NOMO-1 treated with dmso at 0.1 percent for 144 hours (cell line): ENCODE data around the gene SALL3.

Source experiments
- DNase-seq: peaks from one replicate; lab custom pipeline; 2025; ENCODE audit not compliant: unreplicated experiment; lab: John Stamatoyannopoulos, UW

The SALL3 gene

DNA sequence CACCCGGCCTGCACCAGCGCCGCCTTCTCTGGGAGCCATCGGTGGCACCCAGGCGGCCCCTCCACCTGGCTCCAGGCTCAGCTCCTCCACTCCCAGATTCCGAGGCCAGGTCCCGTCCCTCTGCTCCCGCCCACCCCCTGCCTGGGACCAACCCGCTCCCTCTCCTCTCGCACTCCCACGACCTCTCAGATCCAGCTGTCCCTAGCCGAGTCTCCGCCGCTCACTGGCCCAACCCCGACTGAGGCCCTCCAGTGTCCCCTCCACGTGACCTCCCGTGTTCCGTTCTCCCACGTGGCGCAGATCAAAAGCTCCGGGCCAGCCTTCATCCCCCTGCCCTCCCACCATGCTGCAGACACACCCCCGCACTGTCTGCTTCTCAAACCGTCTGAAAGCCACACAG lies 14.4 kb upstream of the SALL3 start:
- DNase-seq, result no peak

DNA sequence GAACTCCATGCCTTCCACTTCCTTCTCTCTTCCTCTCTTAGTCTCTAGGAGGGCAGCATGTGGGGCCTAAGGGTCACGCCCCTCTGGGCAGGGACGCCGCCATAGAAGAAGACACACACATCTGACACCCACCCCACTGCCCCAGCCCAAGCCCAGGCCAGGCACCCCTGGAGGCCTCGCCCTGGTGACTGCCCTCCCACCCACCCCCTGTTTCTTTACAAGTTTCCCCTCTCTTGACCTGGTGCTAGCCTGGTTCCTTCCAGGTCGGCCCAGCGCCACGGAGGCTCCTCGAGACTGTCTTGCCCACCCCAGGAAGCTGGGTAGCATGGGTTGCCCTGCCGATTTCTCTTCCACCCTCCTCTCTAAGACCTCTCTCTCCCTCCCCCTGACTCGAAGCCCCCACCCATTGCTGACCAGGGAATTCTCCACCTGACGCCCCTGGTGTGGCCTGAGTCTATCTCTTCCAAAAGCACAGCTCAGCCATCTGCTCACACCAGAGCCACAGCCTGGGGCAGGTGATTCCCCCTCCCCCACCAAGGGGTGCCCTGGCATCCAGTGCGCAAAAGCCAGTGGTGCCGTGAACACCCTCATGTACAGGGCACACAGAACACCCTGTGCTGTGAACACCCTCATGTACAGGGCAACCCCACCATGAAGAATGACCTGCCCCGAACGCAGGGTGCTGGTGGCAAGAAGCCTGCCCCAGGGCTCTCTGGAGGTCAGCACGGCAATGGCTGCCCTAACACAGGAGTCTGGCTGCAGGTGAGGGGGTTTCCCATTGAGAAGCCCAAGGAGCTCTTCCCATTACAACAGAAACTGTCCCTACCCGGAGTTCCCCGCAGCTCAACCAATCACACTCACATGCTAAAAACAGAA lies 13.5 kb upstream of the SALL3 start:
- no peak for DNase-seq

DNA sequence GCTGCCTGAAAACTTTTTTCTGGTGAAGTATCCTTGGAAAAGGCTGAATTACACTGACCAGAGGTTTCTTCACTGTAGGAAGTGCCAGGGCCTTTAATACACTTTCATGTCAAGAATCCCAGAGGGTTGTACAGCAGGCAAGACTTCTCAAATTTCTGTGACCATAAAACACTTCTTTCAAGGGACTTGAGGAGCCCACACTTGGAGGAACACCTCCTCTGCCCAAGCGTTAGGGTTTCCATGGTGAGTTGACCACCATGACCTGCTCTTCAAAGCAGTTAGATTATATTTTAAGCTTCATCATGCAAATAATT lies 12.9 kb upstream of the SALL3 start:
- no peak for DNase-seq

DNA sequence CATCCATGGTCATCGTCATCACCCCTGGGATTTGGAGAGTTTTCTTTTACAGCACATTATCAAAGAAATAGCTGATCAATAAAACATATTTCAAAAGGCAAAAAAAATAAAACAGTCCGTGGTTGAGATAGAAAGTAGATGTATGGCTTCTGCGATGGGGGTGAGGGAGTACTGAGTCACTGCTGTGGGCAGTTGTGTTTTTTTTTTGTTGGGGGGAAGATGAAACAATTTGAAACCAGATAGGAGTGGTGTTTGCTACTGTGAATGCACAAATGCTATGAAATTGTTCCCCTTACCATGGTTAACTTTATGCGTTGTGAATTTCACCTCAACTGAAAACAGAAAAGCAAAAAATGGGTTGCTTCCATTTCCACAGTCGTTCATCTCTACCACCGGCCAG lies 11.9 kb upstream of the SALL3 start:
- no peak for DNase-seq

DNA sequence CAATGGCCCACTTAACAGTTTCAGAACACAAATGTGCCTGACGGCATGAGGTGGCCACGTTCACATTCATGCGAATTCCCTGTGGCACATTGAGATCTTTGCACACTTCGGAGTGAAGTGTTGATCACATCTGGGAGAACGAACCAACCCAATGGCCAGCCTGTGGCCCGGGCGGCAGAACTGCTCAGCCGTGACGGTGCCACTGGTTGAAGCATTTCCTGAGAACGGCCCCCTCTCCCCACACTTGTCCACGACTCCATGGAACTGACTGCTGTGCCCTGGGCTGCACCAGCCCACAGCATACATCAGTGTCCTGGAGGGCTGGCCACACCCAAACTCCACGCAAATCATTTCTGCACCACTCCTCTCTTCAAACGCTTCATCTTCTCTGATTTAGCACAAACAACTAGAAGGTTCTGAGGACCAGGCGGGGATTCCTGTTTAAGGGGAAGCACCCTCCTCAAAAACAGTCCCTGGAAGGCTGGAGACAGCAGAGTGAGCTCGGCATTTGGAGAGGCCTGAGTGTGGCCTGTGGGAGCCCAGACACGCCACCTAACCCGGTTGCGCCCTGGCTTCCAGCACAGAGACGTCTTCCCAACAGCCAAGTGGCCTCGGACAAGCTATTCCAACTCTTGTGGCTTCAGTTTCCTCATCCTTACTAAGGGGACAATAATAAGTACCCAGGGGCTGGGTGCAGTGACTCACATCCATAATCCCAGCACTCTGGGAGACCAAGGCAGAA lies 9.9 kb upstream of the SALL3 start:
- DNase-seq, result no peak

DNA sequence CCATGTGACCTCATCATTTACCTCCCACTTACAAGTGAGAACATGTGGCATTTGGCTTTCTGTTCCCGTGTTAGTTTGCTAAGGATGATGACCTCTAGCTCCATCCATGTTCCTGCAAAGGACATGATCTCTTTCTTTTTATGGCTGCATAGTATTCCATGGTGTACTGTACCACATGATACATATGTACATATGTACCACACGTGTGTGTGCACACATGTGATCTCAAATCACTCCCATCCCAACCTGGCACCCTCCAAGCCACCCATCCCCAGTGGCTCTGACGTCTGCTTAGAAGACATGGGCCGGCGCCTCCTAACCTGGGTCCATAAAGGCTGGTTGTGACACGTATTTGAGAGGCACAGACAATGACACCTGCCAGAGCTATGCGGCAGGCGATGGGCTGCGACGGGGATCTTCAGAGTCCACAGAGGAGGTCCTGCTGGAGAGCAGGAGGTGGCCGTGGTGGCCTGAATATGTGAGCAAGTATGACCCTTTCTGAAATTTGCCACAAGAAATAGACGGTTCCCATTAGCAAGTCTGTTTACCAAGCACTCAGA lies 8.8 kb upstream of the SALL3 start:
- DNase-seq, result no peak

DNA sequence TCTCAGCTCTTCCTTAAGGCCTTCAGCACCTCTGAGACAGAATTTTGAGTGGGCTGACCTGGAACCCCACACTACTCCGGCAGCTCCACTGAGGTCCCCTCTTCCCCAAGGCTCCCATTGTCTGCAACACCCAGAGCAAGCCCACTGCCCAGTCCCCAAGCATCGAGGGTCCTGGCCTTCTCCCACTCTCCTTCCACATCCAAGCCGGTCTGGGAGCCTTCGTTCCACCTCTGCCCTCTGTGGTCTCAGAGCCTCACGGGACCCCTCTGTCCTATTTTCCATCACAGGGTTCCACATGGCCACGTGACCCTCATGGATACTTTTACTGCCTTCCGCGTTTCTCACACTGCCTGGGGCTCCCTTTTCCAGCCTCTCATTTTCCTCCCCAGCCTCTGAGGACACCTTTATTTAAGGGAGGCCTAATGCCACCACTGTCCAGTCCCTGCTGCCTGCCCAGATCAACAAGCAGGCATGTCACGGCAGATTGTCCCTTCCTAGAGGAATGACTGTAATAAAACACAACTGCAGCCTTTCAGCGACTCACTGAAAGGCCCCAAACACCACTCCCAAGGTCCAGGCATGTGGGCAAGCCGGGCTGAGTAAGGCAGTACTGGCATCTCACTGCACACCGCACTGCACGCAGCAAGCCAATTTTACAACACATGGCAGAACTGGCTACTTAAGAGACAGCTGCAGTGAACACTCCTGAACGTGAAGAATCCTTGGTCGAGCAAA lies 7.9 kb upstream of the SALL3 start:
- no peak for DNase-seq

DNA sequence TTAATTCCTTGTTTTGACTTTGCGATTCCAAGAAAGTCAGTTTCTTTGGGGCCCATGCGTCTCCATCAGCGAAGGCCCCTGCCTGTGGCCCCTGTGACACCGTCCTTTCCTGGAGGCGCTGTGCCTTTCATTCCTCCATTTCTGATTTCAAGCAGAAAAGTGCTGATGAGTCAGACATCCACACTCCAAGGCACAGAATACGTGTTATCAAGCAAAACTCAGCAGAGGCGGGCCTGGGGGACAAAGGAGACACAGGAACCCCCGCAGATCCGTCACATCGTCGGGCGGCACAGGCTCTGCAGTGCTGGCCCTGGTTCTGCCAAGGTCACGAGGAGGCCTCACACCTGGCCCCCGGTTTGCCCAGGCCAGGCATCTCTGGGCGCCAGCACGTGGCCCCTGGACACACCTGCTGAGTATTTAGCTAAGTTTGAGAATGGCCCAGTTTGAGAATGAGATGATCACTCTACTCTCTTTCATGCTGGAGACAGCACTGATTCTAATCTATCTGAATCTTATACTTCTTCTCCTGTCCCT lies 7.2 kb upstream of the SALL3 start:
- no peak for DNase-seq

DNA sequence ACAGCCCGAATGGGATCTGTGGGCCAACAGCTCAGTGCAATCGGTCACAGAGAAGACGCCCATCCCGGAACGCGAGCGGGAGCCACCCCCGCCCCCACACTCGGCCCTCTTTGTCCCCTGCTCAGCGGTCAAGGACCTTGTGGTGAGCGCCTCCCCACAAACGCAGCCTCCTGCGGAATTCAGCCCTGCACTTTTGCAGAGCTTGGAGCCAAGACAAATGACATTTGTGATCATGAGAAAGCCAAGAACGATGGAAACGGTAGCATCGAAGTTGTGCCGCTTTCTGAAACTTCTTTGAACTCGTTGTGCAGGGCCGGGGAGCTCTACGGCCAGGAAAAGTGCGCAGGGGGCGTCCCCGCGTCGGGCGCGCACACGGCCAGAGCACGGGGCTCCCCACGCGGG lies 6.7 kb upstream of the SALL3 start:
- no peak for DNase-seq

DNA sequence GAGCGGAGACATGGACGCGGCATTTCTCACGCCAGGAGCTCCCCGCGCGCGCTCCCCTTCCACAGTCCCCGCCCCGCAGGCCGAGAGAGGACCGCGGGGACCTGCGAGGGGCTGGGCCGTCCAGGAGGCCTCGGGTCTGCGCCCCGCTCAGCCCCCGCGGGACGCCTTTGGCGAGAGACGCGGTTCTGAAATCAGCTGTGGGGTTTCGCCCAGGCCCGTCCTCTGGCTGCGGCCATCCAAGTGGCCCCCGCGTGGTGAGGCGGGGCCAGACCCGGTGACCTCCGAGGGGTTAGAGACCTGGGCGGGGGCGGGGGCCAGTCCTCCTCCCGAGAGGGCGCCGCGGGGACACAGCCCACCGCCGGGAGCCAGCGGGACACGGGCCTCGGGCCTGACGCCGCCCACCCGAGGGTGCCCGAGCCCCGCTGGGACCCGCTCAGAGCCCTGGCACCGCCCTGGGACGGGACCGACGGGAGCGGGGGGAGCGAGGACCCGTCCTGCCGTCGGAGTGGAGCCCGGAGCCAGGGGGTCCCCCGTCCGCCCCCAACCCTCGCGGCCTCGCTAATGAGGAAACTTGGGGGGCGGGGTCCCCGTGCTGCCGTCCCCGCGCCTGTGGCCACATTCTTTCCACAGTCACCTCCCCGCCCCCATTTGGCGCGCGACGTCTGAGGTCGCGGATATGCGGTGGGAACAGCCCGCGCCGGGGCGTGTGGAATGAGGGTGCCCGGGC lies 6.1 kb upstream of the SALL3 start:
- DNase-seq, result no peak

DNA sequence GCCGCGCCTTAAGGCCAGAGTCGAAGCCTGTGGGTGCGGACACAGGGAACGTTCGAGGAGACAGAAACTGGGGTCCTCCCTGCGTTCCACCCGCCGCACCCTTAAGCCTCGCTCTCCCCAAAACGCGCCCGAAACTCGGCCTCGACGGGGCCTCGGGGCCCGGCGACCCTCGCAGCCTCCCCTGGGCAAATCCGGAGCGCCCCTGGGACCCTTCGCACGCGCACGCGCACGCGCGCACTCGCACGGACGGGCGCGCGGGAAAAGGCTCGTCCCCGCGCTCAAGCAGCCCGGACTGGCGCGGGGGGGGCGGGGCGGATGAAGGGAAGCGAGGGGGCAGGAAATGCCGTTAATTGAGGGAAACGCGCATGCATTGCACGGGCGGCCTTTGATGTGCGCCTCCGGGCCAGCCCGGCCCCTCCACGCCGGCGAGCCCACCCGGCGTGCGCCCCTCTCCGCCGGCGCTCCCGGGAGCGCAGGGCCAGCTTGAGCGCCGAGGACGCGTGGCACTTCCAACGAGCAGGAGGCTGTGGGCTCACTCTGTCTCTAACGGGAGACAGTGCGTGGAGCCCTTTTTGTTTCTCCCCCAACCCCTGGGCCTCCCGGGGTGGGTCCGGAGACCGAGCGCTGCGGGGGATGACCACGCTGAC lies 5.4 kb upstream of the SALL3 start:
- DNase-seq, result no peak

DNA sequence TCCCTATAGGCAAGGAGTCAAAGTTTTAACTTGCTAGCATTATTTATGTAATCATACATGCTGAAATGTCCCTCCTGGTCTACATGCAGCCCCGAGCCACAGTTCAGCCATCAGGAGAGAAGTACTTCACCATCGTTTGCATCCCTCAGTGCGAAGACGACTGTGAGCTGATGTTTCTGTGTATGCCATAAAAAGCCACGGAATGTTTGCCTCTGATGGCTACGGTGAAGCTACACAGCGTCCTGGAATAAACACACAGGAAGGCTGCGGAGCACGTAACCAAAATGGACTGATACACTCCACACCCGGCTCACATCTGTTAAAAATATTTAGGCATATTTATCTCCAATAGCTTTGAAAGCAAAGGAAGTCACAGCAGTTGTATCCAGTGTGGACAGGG lies 4.3 kb upstream of the SALL3 start:
- no peak for DNase-seq

DNA sequence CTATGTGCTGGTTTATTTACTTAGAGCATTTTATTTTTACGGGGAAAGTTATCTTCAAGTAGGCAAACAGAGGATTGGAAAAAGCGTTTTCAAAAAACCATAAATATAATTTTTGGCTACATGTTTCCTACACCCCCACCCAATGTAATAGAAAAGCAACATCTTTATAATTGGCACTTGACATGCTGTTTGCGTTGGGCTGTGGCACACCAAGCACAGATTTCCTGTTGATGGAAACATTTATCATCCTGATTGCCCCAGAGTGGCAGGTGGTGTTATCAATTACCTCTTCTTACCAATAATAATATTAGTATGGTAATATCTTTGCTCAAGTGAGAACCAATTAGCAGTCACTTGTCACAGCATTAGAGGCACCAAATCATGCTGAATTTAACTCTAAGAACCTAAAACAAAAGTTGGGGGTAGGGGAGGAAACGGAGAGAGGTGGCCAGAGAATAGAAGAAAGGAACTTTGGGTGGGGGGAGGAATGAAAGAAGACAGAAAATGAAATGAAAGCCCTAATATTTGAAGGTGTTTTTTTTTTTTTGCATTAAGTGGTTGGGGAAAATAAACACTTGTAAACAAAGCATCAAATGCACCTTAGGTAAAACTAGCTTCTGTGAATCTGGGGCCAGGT lies 3.8 kb upstream of the SALL3 start:
- DNase-seq, result no peak

DNA sequence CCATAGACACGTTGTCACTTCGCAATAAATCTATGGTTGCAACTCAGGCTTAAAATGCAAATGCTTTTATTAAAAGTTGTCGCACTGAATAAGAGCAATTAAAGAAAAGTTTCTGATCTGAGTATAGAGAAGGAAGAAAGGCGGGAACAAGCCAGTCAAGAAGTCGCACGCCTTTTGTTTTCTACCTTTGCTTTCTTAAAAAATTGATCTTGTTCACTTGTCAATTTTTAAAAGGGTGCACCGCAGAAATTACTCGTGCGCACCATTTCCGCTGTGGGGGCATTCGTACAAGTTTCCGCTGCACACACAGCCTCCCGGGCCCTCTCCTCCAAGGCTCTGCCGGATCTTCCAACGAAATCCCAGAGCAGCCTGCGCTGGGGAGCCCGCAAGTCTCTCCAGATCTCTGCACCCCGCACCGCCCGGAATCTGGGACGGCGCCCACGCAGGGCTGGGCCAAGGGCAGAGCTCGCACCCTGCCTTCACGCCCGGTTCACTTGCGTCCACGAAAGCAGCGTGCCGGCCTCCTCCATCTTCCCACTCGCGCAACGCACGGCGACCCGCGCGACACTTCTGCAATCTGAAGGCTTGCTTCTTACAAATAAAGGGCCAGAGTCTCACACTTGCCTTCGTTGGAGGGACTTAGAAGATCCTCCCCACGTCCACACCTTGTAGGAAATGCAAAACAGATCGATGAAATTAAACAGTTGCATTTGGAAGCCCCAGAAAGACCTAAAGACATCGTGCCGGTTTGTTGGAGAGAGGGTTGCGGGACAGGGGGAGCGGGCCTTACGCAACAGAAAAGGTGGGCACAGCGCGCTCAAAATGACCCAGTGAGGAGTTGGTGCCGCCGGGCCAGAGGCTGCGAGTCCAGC lies 2.6 kb upstream of the SALL3 start:
- no peak for DNase-seq

DNA sequence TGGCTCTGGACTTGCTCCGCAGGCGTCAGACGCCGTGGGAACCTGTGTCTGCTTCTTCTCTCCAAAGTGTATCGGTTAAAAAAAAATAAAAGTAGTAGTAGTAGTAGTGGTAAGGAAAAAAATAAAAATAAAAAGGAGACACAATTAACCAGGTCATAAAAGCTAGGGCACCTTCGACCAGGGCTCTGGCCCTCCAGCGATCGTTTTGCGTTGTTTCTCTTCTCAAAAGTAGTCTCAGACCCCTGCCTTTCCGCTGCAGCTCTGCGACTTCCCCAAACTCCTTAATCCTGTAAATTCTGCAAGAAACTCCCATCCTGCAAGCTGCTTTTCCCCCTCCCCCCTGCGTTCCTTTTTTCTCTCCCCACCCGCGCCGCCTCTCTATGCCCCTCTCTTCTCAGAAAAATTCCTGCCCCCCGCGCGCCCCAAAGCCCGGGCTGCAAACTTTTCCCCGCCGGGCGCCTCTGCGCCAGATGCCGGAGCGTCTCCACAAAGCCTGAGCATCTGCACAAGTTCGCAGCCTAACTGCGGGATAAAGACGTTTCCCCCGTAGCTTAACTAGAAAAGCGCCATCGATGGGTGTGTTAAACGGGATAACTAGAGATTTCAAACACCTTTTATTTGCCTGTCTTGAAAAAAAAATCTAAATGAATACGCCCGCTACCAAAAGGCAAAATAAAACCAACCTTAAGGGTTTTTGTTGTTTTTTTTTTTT lies 1.8 kb upstream of the SALL3 start:
- no peak for DNase-seq

DNA sequence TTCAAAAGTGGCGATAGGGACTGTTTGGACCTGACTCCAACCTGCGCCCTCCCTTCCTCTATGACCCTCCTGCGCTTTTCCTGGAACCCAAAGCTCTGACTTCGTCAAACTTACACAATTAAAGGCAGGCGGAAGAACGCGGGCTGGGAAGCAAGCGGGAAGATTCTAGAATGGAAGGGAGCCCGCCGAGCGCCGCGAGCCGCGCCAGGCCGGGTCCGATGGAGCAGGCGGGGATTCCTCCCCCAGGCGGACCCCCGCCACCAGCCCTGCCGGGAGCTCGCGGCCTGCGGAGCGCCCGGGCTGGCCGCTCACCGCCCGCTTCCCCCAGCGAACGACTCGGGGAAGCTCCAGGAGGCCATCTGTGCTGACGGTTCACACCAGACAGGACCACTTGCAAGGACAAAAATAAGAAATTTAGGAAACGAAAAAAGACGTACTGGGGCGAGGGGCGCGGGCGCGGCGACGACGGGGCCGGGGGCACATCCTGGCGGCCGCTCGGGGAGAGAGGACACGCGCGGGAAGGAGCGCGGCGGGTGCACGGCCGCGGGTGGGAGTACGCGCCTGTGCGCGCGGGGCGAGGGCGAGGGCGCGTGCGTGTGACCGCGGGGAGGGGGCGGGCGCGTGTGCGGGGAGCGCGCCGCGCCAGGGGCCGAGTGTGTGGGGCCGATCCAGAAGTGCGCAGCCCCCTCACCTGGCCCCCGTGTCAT lies 1.1 kb upstream of the SALL3 start:
- DNase-seq, result no peak

DNA sequence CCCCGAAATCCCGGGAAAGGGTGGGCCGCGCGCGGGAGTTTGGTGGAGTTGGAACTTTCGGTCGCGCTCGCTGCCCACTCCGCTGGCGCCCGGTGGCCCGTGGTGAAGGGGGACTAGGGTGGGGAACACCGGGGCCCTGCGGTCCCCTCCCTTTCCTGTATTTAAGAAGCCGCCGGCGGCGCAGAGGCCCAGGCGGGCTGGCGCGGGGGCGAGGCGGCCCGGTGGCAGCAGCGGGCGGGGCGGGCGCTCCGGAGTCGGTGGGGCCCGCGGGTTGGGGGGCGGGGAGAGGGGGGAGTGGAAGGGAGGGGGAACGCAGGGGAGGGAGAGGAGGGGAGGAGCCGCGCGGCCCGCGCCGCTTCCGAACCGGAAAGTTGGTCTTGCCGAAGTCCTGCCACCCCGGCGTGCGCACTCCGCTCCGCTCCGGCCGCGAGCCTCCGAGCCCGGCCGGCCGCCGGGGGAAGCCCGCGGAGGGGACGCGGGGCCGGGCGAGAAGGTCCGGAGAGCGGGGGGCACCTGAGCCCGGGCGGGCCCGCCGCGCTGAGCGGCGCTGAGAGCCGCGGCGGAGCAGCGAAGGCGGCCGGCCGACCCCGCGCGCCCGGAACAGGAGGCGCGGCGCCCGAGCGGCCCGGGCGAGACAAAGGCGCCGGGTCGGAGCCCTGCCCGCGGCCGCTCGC lies 425 bp upstream of the SALL3 start:
- no peak for DNase-seq
